Measurements from ENCODE around the gene TMIE. TPM values are rescaled to one million over a fixed set of nuclear protein-coding genes. Genes with fewer than 3 reads are reported as not detected.

The TMIE gene
- total RNA-seq, 1 donor from 2014 or later: 0.44 TPM

DNA sequence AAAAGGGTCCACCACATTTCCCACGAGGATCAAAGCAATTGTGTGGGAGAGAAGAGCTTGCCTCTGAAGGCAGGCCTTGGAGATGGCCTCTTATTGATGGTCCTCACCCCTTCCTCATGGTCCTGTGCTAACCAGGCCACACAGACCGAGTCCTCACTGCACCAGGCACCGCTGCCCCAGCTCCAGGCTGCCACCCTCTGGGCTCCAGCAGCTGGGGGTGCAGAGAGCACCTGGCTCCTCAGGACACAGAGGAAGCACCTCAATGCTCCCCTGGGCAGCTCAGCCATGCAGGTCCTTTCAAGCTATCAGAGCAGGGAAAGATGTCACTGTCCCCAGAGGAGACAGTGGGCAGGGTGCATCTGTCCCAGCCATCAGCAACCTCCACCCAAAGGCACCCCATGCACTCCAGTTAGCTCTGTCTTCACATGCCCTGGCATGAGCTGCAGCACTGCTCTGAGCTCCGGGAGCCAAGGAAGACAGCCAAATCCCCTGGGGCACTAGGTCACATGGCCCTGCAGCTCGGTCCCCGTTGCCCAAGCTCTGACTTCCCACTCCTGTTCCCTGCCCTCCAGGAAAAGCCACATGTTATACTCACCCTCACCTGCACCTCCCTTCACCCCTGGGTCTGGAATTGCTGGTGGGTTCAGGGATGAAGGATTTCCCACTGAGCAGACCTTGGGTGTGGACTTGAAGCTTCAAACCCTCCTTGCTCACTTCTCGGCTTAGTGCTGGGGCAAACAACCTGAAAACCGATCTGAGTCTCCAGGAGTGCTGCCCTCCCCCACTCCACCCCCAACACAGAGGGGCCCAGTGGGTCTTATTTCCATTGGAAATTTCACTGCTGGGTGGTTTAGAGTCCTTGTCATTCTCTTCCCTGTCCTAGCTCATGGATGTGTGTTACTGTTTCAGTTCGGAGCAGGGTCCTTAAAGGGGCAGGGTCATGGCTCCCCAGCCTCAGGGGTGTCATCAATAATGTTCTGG, 40.4 kb upstream of the TMIE start:
- no peak overlapping the region for H3K4me3 Mint-ChIP-seq
- intact Hi-C loops (cut with micrococcal nuclease): no loop called here
- H3K27me3 Mint-ChIP-seq: peaks cover 19% of the 10 kb centered on the region
- no peak overlapping the region for H3K27ac Mint-ChIP-seq
- H3K9me3 Mint-ChIP-seq: no peaks in the 10 kb centered on the region
- H3K36me3 Mint-ChIP-seq (ENCODE audit: low read depth): no peaks in the 10 kb centered on the region
- TF ChIP-seq, protein P1, sequence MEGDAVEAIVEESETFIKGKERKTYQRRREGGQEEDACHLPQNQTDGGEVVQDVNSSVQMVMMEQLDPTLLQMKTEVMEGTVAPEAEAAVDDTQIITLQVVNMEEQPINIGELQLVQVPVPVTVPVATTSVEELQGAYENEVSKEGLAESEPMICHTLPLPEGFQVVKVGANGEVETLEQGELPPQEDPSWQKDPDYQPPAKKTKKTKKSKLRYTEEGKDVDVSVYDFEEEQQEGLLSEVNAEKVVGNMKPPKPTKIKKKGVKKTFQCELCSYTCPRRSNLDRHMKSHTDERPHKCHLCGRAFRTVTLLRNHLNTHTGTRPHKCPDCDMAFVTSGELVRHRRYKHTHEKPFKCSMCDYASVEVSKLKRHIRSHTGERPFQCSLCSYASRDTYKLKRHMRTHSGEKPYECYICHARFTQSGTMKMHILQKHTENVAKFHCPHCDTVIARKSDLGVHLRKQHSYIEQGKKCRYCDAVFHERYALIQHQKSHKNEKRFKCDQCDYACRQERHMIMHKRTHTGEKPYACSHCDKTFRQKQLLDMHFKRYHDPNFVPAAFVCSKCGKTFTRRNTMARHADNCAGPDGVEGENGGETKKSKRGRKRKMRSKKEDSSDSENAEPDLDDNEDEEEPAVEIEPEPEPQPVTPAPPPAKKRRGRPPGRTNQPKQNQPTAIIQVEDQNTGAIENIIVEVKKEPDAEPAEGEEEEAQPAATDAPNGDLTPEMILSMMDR (IDR thresholded peaks at IDR 0.05): no peak
- CTCF ChIA-PET: interaction anchor here (1.2 kb wide), 1 partner anchor 31 kb away, joined by 3 read pairs; no protein-coding TSS in a partner anchor
- POLR2A ChIA-PET: no interaction called here
- H3K4me1 Mint-ChIP-seq: peaks cover 11% of the 10 kb centered on the region
- DNase-seq (no peak), ATAC-seq (ENCODE audit: low read depth) (peak; percentile 34)

DNA sequence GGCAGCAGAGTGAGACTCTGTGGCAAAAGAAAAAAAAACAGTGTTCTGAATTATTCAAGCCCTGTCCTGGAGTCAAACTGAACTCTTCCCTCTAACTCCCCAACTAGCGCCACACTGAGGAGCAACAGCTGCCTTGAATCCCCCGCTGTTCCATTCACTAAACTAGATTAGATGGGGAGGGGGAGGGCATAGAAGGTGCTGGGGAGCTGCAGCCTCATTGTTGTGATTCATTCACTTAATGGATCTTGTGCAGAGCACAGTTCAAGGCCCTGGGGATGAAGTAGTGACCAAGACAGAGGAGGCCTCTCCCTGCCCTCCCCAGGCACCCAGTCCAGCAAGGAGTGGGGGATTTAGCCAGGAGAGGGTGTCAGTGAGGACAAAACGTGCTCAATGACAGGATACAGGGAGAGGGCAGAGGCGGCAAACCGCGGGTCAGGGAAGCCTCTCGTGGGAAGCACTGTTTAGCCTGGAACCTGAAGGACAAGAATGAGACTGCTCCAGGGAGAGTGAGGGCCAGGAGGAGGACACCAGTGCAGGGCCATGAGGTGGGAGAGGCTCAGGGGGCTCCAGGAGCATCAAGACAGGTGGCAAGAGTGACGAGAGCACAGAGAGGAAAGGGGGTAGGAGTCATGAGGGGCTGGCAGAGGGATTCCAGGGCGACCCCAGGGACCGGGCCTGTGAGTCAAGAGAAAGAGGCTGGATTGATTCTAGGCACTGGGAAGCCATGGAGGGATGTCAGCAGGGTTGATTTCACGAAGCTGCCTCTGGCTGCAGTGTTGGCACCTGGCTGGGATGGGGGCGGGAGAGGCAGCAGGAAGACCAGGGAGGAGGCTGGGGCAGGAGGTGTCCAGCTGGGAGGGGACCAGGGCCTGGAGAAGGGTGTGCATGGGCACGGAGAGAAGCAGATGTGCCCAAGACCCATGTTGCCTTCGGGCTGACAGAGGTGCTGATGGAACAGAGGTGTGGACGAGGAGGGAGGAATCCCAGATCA, 39.1 kb upstream of the TMIE start:
- peaks cover 8% of the 10 kb centered on the region for H3K4me1 Mint-ChIP-seq
- H3K27ac Mint-ChIP-seq: no peak overlapping the region
- CTCF ChIA-PET: interaction anchor here (1.5 kb wide), 1 partner anchor 34 kb away, joined by 3 read pairs; no protein-coding TSS in a partner anchor

DNA sequence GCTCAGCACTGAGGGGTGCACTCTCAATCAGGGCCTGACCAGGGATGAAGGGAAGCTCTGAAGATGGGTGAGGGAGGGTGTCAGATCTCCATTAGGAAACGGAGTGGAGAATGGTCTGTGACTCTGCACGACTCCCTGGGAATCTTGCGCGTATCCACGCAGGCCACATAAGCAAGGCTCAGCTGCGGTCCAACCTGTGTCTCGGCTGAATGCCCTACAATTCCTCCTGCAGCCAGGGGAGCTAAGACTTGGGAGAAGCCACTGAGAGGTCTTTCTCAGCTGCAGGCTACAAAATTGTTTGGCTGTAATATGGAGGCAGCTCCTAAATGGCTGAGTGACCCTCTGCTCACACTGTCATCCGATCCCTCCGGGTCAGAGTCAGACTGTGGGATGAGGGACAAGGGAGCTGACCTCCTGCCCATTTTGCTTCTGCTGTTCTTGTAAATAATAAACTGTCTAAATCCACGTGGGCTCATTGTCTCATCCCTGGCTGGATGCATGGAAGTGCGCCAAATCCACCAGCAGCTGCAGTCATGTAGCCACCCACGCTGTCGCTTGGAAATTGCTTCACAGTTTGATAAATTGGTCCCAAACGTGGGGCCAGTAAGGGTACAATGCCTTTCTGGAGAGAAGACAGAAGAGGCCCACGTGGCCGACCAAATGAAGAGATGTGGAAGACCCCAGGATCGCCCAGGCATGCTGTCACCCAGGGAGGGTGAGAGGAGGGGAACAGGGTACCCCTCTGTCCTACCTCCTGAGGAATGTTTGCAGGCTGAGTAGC, 38.2 kb upstream of the TMIE start:
- Mint-ChIP-seq H3K36me3 (ENCODE audit: low read depth) (no peaks in the 10 kb centered on the region), H3K27me3 (peaks cover 16% of the 10 kb centered on the region), H3K9me3 (no peaks in the 10 kb centered on the region), H3K4me3 (no peak overlapping the region), H3K4me1 (peaks cover 8% of the 10 kb centered on the region), H3K27ac (no peak overlapping the region)
- DNase-seq (no peak), ATAC-seq (ENCODE audit: low read depth) (no peak)
- POLR2A ChIA-PET: interaction anchor here (0.6 kb wide), 1 partner anchor 155 kb away, joined by 4 read pairs; no protein-coding TSS in a partner anchor
- CTCF ChIA-PET: interaction anchor here (1.3 to 1.5 kb wide), 2 partner anchors 33 to 232 kb away, joined by 3 read pairs; no protein-coding TSS in a partner anchor
- TF ChIP-seq, protein P1 (IDR thresholded peaks at IDR 0.05): no peak
- intact Hi-C loops (cut with micrococcal nuclease): no loop called here

More for the DNA sequence above, 39.1 kb upstream of the TMIE start:
- intact Hi-C loops (cut with micrococcal nuclease): no loop called here
- TF ChIP-seq, protein P1 (IDR thresholded peaks at IDR 0.05): no peak
- no peak overlapping the region for H3K4me3 Mint-ChIP-seq
- ATAC-seq (ENCODE audit: low read depth) (no peak), DNase-seq (no peak)
- peaks cover 16% of the 10 kb centered on the region for H3K27me3 Mint-ChIP-seq
- H3K9me3 Mint-ChIP-seq: no peaks in the 10 kb centered on the region
- no peaks in the 10 kb centered on the region for H3K36me3 Mint-ChIP-seq (ENCODE audit: low read depth)
- POLR2A ChIA-PET: no interaction called here

DNA sequence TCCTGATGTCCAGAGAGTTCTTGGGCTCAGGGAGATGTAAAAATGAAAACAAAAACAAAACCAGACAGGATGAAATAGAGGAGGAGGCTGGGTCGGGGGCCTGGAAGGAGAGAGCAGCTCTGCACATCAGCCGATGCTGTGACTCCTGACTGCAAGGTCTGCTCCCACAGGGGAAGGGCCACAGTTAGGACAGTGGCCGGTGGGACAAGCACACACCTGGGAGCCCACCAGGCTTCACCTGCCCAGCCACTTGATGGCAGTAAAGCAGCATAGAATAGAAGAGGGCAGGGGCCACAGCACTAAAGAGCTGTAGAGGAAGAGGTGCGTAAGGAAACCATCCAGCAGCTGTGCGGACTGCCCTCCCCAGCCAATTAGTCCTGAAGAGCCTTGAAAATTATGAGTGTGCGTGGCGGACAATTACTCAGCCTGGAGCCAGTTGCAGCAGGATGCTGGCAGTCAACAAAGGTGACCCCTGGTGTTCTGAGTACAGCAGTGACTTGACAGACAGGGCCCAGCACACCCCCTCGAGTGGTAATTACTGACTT, 37.5 kb upstream of the TMIE start:
- H3K27ac Mint-ChIP-seq: no peak overlapping the region
- TF ChIP-seq, protein P1 (IDR thresholded peaks at IDR 0.05): no peak

More for the DNA sequence above, 37.5 kb upstream of the TMIE start:
- Mint-ChIP-seq H3K4me1 (peaks cover 8% of the 10 kb centered on the region), H3K36me3 (ENCODE audit: low read depth) (no peaks in the 10 kb centered on the region), H3K9me3 (no peaks in the 10 kb centered on the region), H3K4me3 (no peak overlapping the region), H3K27me3 (peaks cover 16% of the 10 kb centered on the region)
- ChIA-PET CTCF (interaction anchor here (1.3 to 1.5 kb wide), 2 partner anchors 32 to 231 kb away, joined by 3 read pairs; no protein-coding TSS in a partner anchor), POLR2A (no interaction called here)
- intact Hi-C loops (cut with micrococcal nuclease): no loop called here
- ATAC-seq (ENCODE audit: low read depth): no peak
- no peak for DNase-seq

Measured in activated B cell treated with CpG ODN at 0.5 μM for 24 hours (primary cell).